AG08395 (cell line): ENCODE measurements around the gene MAP1LC3A.

ENCODE experiments used
- DNase-seq: peaks from one replicate; pipeline ENCODE4 v3.0.0; 2012; ENCODE audit warnings: mixed read lengths, low spot score

Gene MAP1LC3A

GRCh38 chr20:34529742-34530141, 28.8 kb upstream of the MAP1LC3A start:
- DNase-seq: no peak

GRCh38 chr20:34530342-34530741, 28.2 kb upstream of the MAP1LC3A start:
- no peak for DNase-seq

DNA sequence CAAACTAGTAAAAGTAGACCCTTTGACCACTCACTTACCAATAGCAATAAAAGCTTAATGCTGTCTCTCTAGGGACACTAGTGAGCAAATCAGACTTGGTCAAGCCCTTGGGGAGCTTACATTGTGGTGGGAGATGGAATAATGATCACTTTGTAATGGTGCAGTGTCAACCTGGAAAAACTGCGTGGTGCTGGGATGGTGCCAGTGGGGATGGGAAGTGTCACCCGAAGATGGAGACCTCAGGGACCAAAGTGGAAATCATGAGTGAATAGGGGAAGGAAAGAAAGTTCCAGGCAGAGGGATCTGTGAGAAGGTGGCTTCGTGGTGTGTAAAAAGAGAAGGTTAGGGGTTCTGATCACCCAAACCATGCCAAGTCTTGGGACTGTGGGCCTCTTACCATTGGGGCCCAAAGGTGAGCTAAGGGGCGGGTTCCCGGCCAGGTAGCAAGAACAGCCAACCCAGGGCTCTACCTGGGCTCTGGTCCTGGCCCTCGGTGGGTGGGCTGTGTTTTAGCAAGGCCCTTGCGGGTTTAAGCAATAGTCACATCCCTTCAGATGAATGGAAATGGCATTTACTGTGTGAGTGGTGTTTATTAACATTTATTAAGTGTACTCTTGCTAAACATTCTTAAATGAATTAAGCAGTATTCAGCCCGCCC, 26.8 kb upstream of the MAP1LC3A start:
- DNase-seq: no peak

DNA sequence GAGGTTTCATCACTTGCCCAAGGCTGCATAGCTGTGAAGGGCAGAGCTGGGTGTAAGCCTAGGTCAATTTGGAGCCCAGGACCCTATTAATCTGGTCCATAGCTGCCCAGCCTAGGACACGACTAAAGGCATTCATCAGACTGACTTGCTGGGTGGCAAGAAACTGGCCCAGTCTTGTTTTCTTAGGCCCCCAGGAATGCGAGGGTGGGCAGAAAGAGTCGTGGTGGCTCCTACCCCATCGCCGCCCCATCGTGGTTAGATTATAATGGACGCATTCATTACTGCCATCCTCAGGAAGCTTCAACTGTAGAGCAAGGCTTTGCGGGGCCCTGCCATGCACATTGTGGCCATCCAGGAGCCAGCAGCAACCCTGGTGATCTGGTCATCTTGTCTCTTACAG, 26.2 kb upstream of the MAP1LC3A start:
- DNase-seq: no peak

GRCh38 chr20:34532756-34533155, 25.8 kb upstream of the MAP1LC3A start:
- DNase-seq: no peak

GRCh38 chr20:34534391-34535165, 23.9 kb upstream of the MAP1LC3A start:
- DNase-seq: no peak

DNA sequence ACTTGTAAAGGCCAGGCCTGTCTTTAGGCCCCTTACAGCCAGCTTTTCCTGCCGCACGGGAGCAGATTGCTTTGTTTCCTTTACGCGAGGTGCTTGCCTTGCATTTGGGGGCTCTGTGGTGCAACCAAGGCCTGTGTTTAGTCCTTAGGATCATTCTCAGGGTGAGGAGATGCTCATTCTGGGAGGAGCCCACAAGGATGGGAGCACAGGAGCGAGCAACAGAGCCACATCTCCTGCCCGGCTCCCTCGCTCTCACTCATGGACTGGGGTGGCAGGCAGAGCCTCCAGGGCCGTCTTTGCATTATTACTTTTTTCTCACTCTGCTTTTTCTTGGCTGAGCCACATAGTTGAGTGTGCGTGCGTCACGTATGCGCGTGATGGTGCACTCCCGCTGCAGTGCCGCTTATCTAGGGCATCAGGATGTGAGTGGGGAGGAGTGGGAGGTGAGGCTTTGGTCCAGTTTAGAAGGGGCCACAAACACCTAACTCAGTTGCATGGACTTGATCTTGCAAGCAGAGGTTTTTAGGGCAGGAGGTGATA, 23.1 kb upstream of the MAP1LC3A start:
- DNase-seq: no peak

GRCh38 chr20:34535857-34536256, 22.7 kb upstream of the MAP1LC3A start:
- no peak for DNase-seq

DNA sequence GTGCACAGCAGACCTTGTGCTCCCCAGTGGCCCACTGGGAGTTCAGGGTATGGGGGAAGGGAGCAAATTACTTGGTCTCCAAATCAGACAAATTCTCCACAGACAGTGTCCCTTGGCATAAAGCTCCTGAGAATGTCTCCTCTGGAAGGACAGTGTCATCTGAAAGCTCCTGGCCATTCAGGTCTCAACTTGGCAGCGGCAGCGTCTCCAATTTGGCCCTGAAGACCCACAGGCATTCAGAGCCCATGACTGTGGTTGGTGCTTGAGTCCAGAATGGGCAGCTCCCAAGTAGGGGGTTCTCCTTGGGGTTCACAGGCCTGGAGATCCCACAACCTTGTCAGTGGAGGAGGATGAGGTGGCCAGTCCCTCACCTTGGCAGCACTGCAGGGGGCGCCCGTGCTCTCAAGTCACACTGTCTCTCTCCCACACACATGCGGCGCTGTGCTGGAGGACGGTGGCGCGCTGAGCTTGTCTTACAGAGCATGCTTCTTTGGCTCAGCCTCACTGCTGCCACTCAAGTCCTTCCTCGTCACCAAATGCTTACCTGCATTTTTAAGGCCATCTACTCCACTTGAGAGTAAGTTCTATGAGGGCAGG, 21.6 kb upstream of the MAP1LC3A start:
- no peak for DNase-seq

DNA sequence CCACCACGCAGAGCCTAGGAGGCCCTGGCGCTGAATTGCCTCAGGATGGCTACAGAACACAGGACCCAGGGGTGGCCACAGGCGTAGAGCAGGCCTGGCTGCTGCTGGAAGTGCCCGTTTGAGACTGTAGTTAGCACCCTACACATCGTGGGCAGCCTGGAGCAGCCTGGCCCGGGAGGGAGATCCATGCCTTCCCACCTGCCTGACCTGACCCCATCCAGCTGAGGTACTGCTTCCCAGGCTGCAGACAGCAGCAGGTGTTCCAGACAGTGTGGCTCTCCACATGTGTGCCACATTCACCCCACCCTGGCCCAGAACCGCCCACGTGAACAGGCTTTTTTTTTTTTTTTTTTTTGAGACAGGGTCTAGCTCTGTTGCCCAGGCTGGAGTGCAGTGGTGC, 20.9 kb upstream of the MAP1LC3A start:
- DNase-seq: no peak

DNA sequence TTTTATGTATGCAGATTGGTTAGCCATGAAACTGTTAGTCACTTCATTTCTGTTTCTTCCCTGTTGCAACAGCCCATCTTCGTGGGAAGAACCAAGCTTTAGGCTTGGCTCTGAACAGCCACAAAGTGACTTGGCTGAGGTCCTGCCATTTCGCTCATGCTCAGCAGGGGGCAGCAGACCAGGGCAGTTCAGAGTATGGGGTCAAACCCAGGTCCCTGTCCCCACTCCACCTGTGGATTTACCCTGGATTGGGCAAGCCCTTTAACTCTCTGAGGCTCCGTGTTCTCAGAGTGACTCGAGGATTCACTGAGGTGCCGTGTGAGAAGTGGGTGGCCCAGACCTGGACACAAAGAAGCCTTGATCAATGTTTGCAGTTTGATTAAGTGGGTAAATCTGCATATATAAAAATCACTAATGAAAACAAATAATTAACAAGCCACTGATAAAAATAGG, 19.8 kb upstream of the MAP1LC3A start:
- DNase-seq: peak; percentile 77

GRCh38 chr20:34539756-34540155, 18.8 kb upstream of the MAP1LC3A start:
- DNase-seq: no peak

DNA sequence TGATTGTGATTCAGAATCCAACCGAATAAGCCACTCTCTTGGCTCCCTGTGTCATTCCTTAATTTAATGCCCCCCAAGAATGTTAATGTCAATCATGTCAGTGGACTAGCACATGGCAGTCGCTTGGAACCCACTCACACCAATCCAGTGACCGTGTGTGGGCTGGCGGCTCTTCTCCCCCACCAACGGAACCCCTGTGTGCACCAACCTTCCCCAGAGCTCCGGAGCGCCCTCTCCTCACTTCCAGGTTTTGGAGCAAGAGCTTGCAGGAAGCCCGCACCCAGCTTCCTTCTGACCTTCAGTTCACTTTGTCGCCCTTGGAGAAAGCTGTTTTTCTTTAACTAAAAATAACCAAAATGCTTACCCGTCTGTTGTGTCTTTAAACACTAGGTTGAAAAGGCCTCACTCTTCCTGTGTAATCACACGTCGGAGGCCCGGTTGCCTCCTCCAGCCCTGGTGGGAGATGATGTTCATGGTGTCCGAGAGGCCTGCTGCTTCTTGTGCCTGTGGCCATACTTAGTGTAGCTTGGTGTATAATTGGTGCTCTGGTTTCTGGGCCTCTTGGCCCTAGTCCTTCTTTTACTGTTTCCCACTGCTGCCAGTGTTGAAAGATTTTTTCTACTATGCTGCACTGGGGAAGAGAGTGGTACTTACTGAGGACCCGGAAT, 17.8 kb upstream of the MAP1LC3A start:
- DNase-seq: no peak

GRCh38 chr20:34541264-34541901, 17.1 kb upstream of the MAP1LC3A start:
- no peak for DNase-seq

DNA sequence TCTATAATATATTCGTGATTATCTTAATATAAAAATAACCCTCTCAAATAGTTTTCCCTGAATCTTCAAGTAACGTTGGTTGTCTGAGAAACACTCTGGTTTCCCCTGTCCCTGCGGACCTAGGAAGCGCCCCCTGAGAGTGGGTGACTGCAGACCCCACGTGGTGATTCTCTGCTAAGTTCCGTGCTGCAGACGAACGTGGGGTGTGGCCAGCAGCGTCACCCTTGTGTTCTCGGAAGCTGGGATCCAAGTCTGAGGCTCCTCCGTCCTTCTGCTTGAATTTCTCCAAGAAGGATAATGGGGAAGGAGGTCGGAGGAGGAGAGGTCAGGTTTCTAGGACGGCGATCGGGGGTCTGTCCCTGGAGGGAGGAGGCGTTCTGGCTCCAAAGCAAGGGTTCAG, 16.6 kb upstream of the MAP1LC3A start:
- no peak for DNase-seq

GRCh38 chr20:34542439-34542838, 16.1 kb upstream of the MAP1LC3A start:
- no peak for DNase-seq

- no peak for DNase-seq
Measured at GRCh38 chr20:34543463-34544056, 15.0 kb upstream of the MAP1LC3A start.

DNA sequence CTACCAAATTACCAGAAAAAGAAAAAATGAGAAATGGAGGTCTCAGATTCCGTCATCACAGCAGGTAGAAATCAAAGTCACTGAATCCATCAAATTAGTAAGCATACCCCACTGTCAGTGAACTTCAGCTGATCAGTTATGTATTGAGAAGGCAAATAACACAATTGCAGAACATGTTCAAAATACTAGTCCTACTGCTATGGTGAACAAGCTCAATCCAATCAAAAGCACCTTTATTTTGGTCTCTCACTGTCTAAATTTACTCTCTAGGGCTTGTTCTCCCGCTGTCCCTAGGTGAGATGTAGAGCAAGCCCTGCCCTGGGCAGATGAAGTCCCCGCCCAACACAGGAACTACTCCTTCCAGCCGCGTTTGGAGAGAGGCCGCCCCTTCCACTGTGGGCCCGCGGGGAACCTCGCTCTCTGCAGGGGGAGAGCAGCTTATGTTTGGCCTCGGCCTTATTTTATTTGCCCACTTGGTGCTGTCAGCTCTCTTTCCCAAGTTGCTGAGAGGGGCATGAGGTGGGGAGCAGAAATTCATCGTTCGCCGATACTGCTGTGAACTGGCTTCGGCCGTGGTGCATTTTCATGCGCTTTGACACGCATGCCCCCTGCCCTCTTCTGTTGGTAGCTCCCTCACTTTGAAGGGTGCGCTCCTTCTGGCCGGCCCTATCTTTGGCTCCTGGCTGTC, 14.3 kb upstream of the MAP1LC3A start:
- no peak for DNase-seq

GRCh38 chr20:34546751-34547181, 11.8 kb upstream of the MAP1LC3A start:
- DNase-seq: no peak

DNA sequence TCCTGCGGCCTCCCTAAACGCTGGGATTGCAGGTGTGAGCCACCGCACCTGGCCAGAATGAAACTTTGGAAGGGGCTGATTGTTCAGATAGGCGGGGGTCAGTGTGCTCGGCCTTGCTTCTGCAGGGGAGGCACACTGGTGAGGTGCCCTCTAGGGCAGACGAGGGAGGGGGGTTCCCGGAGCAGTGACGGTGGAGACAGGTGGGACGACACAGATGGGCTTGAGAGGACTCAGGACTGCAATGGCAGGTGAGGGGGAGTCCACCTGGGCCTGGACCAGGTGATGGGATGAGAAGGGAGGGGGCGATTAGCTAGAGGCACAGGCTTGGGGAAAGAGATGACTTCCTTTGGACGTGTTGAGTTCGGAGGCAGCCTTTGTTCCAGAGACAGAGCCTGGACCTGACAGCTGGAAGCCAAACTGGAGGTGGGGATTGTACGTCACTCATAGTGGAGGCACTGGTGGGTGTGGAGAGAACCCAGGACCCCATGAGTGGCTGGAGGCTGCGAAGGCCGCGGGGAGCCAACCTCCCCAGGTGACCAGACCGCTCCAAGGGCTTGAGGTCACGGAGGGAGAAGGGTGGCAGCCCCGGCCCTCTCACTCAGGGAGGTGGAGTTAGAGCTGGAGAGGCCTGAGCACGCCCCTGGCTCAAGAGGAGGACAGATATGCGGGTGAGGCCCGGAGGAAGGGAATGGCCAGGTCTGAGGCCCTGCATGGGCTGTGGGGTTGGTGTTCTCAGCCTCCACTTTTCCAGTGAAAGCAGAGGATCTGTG, 10.5 kb upstream of the MAP1LC3A start:
- no peak for DNase-seq
